ENCODE results near the gene WDR62. TPM values are rescaled to one million over a fixed set of nuclear protein-coding genes. Genes with fewer than 3 reads are reported as not detected.

WDR62 gene
- polyA plus RNA-seq, 1 experiment, result 1.2 TPM

GRCh38 chr19:36047835-36048234 is 6.9 kb upstream of the WDR62 start:
- ChIA-PET CTCF (no interaction called here), POLR2A (no interaction called here)

GRCh38 chr19:36049080-36049698 is 5.5 kb upstream of the WDR62 start:
- ChIA-PET POLR2A (no interaction called here), CTCF (no interaction called here)

More at GRCh38 chr19:36047835-36048234, 6.9 kb upstream of the WDR62 start:
- no peaks in the 10 kb centered on the region for H3K27me3 ChIP-seq (ENCODE audit: control insufficient read depth, insufficient read depth, low read length)
- no peak for DNase-seq (ENCODE audit: low read depth, low spot score)
- H3K9me3 ChIP-seq (ENCODE audit: control insufficient read depth, insufficient read depth, low read length), result no peaks in the 10 kb centered on the region
- no peak overlapping the region for H3K27ac ChIP-seq (ENCODE audit: low read depth, low read length)
- no peak overlapping the region for H3K4me3 ChIP-seq (ENCODE audit: low read depth, low read length)
- no peak for TF ChIP-seq CTCF (IDR thresholded peaks at IDR 0.05; ENCODE audit: low read depth, low read length)

GRCh38 chr19:36051236-36051635 is 3.5 kb upstream of the WDR62 start:
- Histone ChIP-seq H3K27me3 (ENCODE audit: control insufficient read depth, insufficient read depth, low read length) (no peaks in the 10 kb centered on the region), H3K4me3 (ENCODE audit: low read depth, low read length) (no peak overlapping the region), H3K27ac (ENCODE audit: low read depth, low read length) (no peak overlapping the region), H3K9me3 (ENCODE audit: control insufficient read depth, insufficient read depth, low read length) (no peaks in the 10 kb centered on the region; the same call in 1 of the 2 replicates)
- ChIA-PET CTCF (no interaction called here), POLR2A (no interaction called here)
- DNase-seq (ENCODE audit: low read depth, low spot score), result no peak
- TF ChIP-seq CTCF (IDR thresholded peaks at IDR 0.05; ENCODE audit: low read depth, low read length), result peak; percentile 22; the same call in 1 of the 2 replicates

More at GRCh38 chr19:36049080-36049698, 5.5 kb upstream of the WDR62 start:
- no peak for TF ChIP-seq CTCF (IDR thresholded peaks at IDR 0.05; ENCODE audit: low read depth, low read length)
- Histone ChIP-seq H3K27ac (ENCODE audit: low read depth, low read length) (no peak overlapping the region), H3K4me3 (ENCODE audit: low read depth, low read length) (no peak overlapping the region), H3K9me3 (ENCODE audit: control insufficient read depth, insufficient read depth, low read length) (no peaks in the 10 kb centered on the region; the same call in 1 of the 2 replicates), H3K27me3 (ENCODE audit: control insufficient read depth, insufficient read depth, low read length) (no peaks in the 10 kb centered on the region)
- no peak for DNase-seq (ENCODE audit: low read depth, low spot score)

GRCh38 chr19:36051637-36052036 is 3.1 kb upstream of the WDR62 start:
- DNase-seq (ENCODE audit: low read depth, low spot score), result no peak
- POLR2A ChIA-PET, result interaction anchor here (0.7 kb wide), 1 partner anchor 72 kb away, joined by 4 read pairs; no protein-coding TSS in a partner anchor

More at GRCh38 chr19:36051637-36052036, 3.1 kb upstream of the WDR62 start:
- CTCF ChIA-PET, result interaction anchor here (0.7 kb wide), 1 partner anchor 54 kb away, joined by 4 read pairs; no protein-coding TSS in a partner anchor
- Histone ChIP-seq H3K9me3 (ENCODE audit: control insufficient read depth, insufficient read depth, low read length) (no peaks in the 10 kb centered on the region; the same call in 1 of the 2 replicates), H3K27me3 (ENCODE audit: control insufficient read depth, insufficient read depth, low read length) (no peaks in the 10 kb centered on the region), H3K4me3 (ENCODE audit: low read depth, low read length) (no peak overlapping the region), H3K27ac (ENCODE audit: low read depth, low read length) (no peak overlapping the region)
- TF ChIP-seq CTCF (IDR thresholded peaks at IDR 0.05; ENCODE audit: low read depth, low read length), result no peak

All from AG04450 (cell line).